DND-41 (cell line): Measurements from ENCODE around the gene ADGRD2.

Experiments
- ATAC-seq: fragments of 200-7000 bp; cut with Tn5 transposase; 3 replicates; pipeline ENCODE4 v1.9.1; 2021; ENCODE audit warnings: low read depth; ENCODE audit not compliant: insufficient read depth
- DNase-seq: peaks from one replicate; pipeline ENCODE4 v3.0.0-alpha.2; 2020
- H2AFZ ChIP-seq: 2 replicates; pipeline ENCODE4 v1.6.0; 2012; ENCODE audit warnings: low read depth, low read length
- H3K27ac ChIP-seq: 2 replicates; pipeline ENCODE4 v1.5.1; 2012; ENCODE audit warnings: low read length, inconsistent platforms
- H3K27me3 ChIP-seq: fragments of 200-600 bp; sonication (generic); 2 replicates; pipeline ENCODE4 v1.6.0; 2012; ENCODE audit warnings: low read length, mild to moderate bottlenecking, inconsistent platforms; ENCODE audit not compliant: insufficient read depth, poor library complexity
- H3K36me3 ChIP-seq: 2 replicates; pipeline ENCODE4 v1.5.1; 2012; ENCODE audit warnings: low read length, inconsistent platforms; ENCODE audit not compliant: insufficient read depth
- H3K4me1 ChIP-seq: 2 replicates; pipeline ENCODE4 v1.5.1; 2012; ENCODE audit warnings: mild to moderate bottlenecking, low read length; ENCODE audit not compliant: insufficient read depth
- H3K4me2 ChIP-seq: 2 replicates; pipeline ENCODE4 v1.6.0; 2012; ENCODE audit warnings: mild to moderate bottlenecking, moderate library complexity, low read length, inconsistent platforms; ENCODE audit not compliant: insufficient read depth
- H3K4me3 ChIP-seq, 2 experiments: fragments of 200-600 bp in 1 of 2; shearing (Covaris generic) in 1 of 2; 2 replicates each; pipeline ENCODE4 v1.5.1; 2012 to 2016; ENCODE audit warnings: inconsistent platforms in 2 of 2, low read length in 2 of 2, mild to moderate bottlenecking in 2 of 2, low read depth in 1 of 2, moderate library complexity in 1 of 2
- H3K79me2 ChIP-seq: 2 replicates; pipeline ENCODE4 v1.6.0; 2012; ENCODE audit warnings: low read length, inconsistent platforms; ENCODE audit not compliant: insufficient read depth
- H3K9ac ChIP-seq: 2 replicates; pipeline ENCODE4 v1.6.0; 2012; ENCODE audit warnings: low read depth, mild to moderate bottlenecking, inconsistent platforms, low read length, moderate library complexity
- H3K9me3 ChIP-seq: 2 replicates; pipeline ENCODE4 v1.5.1; 2012; ENCODE audit warnings: low read length, moderate library complexity, mild to moderate bottlenecking, inconsistent platforms; ENCODE audit not compliant: insufficient read depth, severe bottlenecking
- H4K20me1 ChIP-seq: 2 replicates; pipeline ENCODE4 v1.6.0; 2012; ENCODE audit warnings: low read length; ENCODE audit not compliant: insufficient read depth
- CTCF ChIP-seq: IDR thresholded peaks from 2 replicates; pipeline ENCODE4 v1.5.1; 2012; ENCODE audit warnings: borderline replicate concordance, low read length, moderate library complexity, mild to moderate bottlenecking; ENCODE audit not compliant: poor library complexity, severe bottlenecking; ENCODE audit errors: extremely low read depth
- EZH2 ChIP-seq: IDR thresholded peaks from 3 replicates; pipeline ENCODE4 v1.6.1; 2012; ENCODE audit warnings: borderline replicate concordance, low read depth, mild to moderate bottlenecking, moderate library complexity, low read length, inconsistent platforms; ENCODE audit not compliant: severe bottlenecking

The ADGRD2 gene

GRCh38 chr9:124477211-124477647 lies 27.0 kb downstream of the ADGRD2 start:
- H2AFZ ChIP-seq: no peak overlapping the region
- no peak for TF ChIP-seq CTCF
- no peaks in the 10 kb centered on the region for H3K9me3 ChIP-seq
- ATAC-seq: no peak
- H4K20me1 ChIP-seq: no peaks in the 10 kb centered on the region; the same call in 1 of the 2 replicates
- H3K4me3 ChIP-seq: no peak overlapping the region
- H3K27ac ChIP-seq: no peak overlapping the region
- H3K79me2 ChIP-seq: no peaks in the 10 kb centered on the region
- no peak overlapping the region for H3K9ac ChIP-seq
- no peak for DNase-seq
- no peak overlapping the region for H3K4me2 ChIP-seq
- no peaks in the 10 kb centered on the region for H3K36me3 ChIP-seq
- no peaks in the 10 kb centered on the region for H3K4me1 ChIP-seq
- no peaks in the 10 kb centered on the region for H3K27me3 ChIP-seq

GRCh38 chr9:124477648-124478285 lies 27.5 kb downstream of the ADGRD2 start:
- H3K4me1 ChIP-seq: no peaks in the 10 kb centered on the region
- no peak for ATAC-seq
- no peak for DNase-seq
- H2AFZ ChIP-seq: no peak overlapping the region
- H3K79me2 ChIP-seq: no peaks in the 10 kb centered on the region
- no peak overlapping the region for H3K27ac ChIP-seq
- no peaks in the 10 kb centered on the region for H3K27me3 ChIP-seq
- TF ChIP-seq EZH2: no peak
- no peak for TF ChIP-seq CTCF
- no peak overlapping the region for H3K4me3 ChIP-seq
- no peak overlapping the region for H3K4me2 ChIP-seq
- H3K36me3 ChIP-seq: no peaks in the 10 kb centered on the region
- H3K9ac ChIP-seq: no peak overlapping the region
- no peaks in the 10 kb centered on the region; the same call in 1 of the 2 replicates for H4K20me1 ChIP-seq
- H3K9me3 ChIP-seq: no peaks in the 10 kb centered on the region

GRCh38 chr9:124478354-124478753 lies 28.1 kb downstream of the ADGRD2 start:
- H3K27ac ChIP-seq: no peak overlapping the region
- H3K36me3 ChIP-seq: no peaks in the 10 kb centered on the region
- TF ChIP-seq EZH2 (no peak), CTCF (no peak)
- no peaks in the 10 kb centered on the region for H3K27me3 ChIP-seq
- no peaks in the 10 kb centered on the region; the same call in 1 of the 2 replicates for H4K20me1 ChIP-seq
- no peaks in the 10 kb centered on the region for H3K79me2 ChIP-seq
- no peaks in the 10 kb centered on the region for H3K4me1 ChIP-seq
- no peak for ATAC-seq
- no peak for DNase-seq
- no peak overlapping the region for H3K4me2 ChIP-seq
- H3K4me3 ChIP-seq: no peak overlapping the region
- no peak overlapping the region for H2AFZ ChIP-seq
- H3K9ac ChIP-seq: no peak overlapping the region
- H3K9me3 ChIP-seq: no peaks in the 10 kb centered on the region
